ENCODE measurements around the gene CCDC117.

Gene CCDC117

GRCh38 chr22:28769394-28770085 lies 3.0 kb upstream of the CCDC117 start:
- no peak for DNase-seq

- peak in 1 of 2 experiments; percentile 25 for DNase-seq
Measured at GRCh38 chr22:28771195-28771791, 1.2 kb upstream of the CCDC117 start.

GRCh38 chr22:28773461-28773867 lies 969 bp downstream of the CCDC117 start:
- peak in 1 of 2 experiments; percentile 23 for DNase-seq

- DNase-seq = no peak
Measured at GRCh38 chr22:28774378-28774777, 1.9 kb downstream of the CCDC117 start.

GRCh38 chr22:28779833-28780232 lies 7.3 kb downstream of the CCDC117 start:
- DNase-seq = no peak

- no peak for DNase-seq
Measured at GRCh38 chr22:28780296-28780695, 7.8 kb downstream of the CCDC117 start.

GRCh38 chr22:28783786-28784671 lies 11.5 kb downstream of the CCDC117 start:
- DNase-seq = no peak

GRCh38 chr22:28788601-28789000 lies 16.1 kb downstream of the CCDC117 start:
- peak in 1 of 2 experiments; percentile 59 for DNase-seq

- no peak for DNase-seq
Measured at GRCh38 chr22:28791124-28791523, 18.6 kb downstream of the CCDC117 start.

GRCh38 chr22:28791841-28792490 lies 19.5 kb downstream of the CCDC117 start:
- DNase-seq = peak in 1 of 2 experiments; percentile 22

GRCh38 chr22:28792491-28793383 lies 20.2 kb downstream of the CCDC117 start:
- DNase-seq = no peak

GRCh38 chr22:28793976-28794584 lies 21.6 kb downstream of the CCDC117 start:
- peak in 1 of 2 experiments; percentile 42 for DNase-seq

- no peak for DNase-seq
Measured at GRCh38 chr22:28795071-28795693, 22.7 kb downstream of the CCDC117 start.

GRCh38 chr22:28795932-28796856 lies 23.7 kb downstream of the CCDC117 start:
- DNase-seq = no peak

- DNase-seq = peak in 1 of 2 experiments; percentile 44
Measured at GRCh38 chr22:28798810-28799605, 26.5 kb downstream of the CCDC117 start.

- DNase-seq = peak in 1 of 2 experiments; percentile 45
Measured at GRCh38 chr22:28799606-28800307, 27.3 kb downstream of the CCDC117 start.

GRCh38 chr22:28800308-28801041 lies 28.0 kb downstream of the CCDC117 start, which contains the start of gene XBP1:
XBP1 (minus strand) TSS chr22:28800569.
- DNase-seq = peak; percentile 44 to 90
